ENCODE results near the gene TPK1.

The TPK1 gene

DNA sequence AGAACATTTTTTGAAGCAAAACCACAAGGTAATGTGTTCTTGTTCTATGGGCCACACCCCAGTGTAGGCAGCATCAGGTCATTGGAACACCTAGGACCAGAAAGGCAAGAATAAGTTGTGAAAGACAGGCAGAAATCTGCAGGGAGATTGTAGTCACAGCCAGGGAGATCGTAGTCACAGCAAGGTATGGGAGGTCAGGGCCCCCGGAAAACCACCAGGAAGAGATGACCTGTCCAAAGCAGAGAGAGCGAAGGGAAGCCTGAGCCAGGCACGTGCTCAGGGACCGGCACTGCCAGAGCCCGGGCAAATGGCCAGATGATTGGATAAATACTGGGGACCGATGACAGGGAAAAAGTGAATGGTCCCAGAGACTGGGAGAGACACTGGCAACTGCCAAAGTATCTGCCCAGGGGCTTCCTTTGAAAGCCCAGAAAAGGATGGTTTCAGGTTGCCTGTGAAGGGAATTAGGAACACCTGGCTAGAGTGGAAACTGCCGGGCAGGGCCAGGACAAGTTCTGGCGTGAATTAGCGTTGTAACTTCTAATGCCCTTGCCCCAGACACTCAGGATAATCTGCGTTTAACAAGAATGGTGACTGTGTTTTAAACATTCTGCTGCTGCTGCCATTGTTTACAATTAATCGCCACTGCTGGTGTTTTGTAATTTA is 428.5 kb downstream of the TPK1 start:
- Histone ChIP-seq H3K9ac (no peak overlapping the region), H3K79me2 (no peaks in the 10 kb centered on the region)
- TF ChIP-seq, protein P1, sequence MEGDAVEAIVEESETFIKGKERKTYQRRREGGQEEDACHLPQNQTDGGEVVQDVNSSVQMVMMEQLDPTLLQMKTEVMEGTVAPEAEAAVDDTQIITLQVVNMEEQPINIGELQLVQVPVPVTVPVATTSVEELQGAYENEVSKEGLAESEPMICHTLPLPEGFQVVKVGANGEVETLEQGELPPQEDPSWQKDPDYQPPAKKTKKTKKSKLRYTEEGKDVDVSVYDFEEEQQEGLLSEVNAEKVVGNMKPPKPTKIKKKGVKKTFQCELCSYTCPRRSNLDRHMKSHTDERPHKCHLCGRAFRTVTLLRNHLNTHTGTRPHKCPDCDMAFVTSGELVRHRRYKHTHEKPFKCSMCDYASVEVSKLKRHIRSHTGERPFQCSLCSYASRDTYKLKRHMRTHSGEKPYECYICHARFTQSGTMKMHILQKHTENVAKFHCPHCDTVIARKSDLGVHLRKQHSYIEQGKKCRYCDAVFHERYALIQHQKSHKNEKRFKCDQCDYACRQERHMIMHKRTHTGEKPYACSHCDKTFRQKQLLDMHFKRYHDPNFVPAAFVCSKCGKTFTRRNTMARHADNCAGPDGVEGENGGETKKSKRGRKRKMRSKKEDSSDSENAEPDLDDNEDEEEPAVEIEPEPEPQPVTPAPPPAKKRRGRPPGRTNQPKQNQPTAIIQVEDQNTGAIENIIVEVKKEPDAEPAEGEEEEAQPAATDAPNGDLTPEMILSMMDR (IDR thresholded peaks at IDR 0.05), result no peak

DNA sequence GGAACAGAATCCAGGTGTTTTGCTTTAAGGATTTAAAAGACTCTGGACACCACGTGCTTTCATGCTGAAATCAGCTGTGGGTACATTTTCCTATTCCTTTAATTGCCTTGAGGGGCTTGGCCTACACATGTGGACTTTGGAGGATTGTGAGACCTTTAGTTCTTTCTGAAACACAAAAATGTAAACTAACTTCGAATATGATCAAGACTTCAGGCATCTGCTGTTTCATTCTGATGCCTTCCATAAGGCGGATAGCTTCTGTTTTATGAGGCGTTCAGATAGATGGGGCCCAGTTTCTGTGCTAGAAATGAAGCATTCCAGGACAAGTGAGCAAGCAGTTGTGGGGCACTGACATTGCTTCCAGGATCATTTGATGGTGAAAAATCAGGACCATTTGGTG is 430.9 kb downstream of the TPK1 start:
- TF ChIP-seq, protein P1 (IDR thresholded peaks at IDR 0.05), result no peak
- Histone ChIP-seq H3K27ac (no peak overlapping the region), H3K4me3 (ENCODE audit: low read depth, low read length) (no peak overlapping the region), H3K4me2 (ENCODE audit: low read length) (no peak overlapping the region), H3K9me3 (ENCODE audit: control insufficient read depth, low read length) (no peaks in the 10 kb centered on the region), H3K36me3 (ENCODE audit: control insufficient read depth, insufficient read depth, low read length) (no peaks in the 10 kb centered on the region), H3K27me3 (ENCODE audit: control insufficient read depth, insufficient read depth, low read length) (no peaks in the 10 kb centered on the region), H3K9ac (no peak overlapping the region), H3K79me2 (no peaks in the 10 kb centered on the region), H2AFZ (no peak overlapping the region), H3K4me1 (no peaks in the 10 kb centered on the region)

More for the DNA sequence above, 428.5 kb downstream of the TPK1 start:
- no peak overlapping the region for H3K4me2 ChIP-seq (ENCODE audit: low read length)
- no peaks in the 10 kb centered on the region for H3K9me3 ChIP-seq (ENCODE audit: control insufficient read depth, low read length)
- H3K4me3 ChIP-seq (ENCODE audit: low read depth, low read length), result no peak overlapping the region
- no peaks in the 10 kb centered on the region for H3K27me3 ChIP-seq (ENCODE audit: control insufficient read depth, insufficient read depth, low read length)
- H3K27ac ChIP-seq, result no peak overlapping the region
- H3K4me1 ChIP-seq, result no peaks in the 10 kb centered on the region
- no peak overlapping the region for H2AFZ ChIP-seq
- H3K36me3 ChIP-seq (ENCODE audit: control insufficient read depth, insufficient read depth, low read length), result no peaks in the 10 kb centered on the region

DNA sequence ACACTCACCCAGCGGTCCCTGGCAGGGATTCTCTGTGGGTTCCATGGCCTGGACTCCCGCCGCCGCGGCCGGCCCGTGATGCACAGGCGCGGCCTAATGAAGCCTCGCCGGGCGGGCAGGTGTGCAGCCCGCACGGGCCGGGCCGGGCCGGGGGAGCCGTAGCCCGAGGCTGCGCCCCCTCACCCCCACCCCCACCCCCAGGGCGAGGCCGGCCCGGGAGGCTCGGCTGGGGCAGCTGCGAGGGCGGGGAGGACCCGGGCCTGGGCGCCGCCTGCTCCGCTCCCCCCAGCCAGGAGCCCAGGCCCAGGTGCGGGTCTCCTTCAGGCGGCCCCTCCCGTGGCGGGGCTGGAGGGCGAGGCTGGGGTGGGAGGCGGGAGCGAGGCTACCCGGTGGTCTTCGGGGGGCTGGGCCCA is 432.2 kb downstream of the TPK1 start, which contains the start of gene NOBOX:
Gene NOBOX (minus strand): TSS at position 45 of the 413 bp plus-strand sequence.
- H3K36me3 ChIP-seq (ENCODE audit: control insufficient read depth, insufficient read depth, low read length), result no peaks in the 10 kb centered on the region
- no peak within 1 kb of the TSS for H3K27ac ChIP-seq
- no peaks in the 10 kb centered on the region for H3K79me2 ChIP-seq
- no peaks in the 10 kb centered on the region for H3K9me3 ChIP-seq (ENCODE audit: control insufficient read depth, low read length)
- H3K4me3 ChIP-seq (ENCODE audit: low read depth, low read length), result no peak within 1 kb of the TSS
- H3K9ac ChIP-seq, result no peak within 1 kb of the TSS
- no peak within 1 kb of the TSS for H3K4me2 ChIP-seq (ENCODE audit: low read length)
- no peaks in the 10 kb centered on the region for H3K4me1 ChIP-seq
- TF ChIP-seq, protein P1 (IDR thresholded peaks at IDR 0.05), result no peak
- H2AFZ ChIP-seq, result no peak within 1 kb of the TSS
- no peaks in the 10 kb centered on the region for H3K27me3 ChIP-seq (ENCODE audit: control insufficient read depth, insufficient read depth, low read length)

DNA sequence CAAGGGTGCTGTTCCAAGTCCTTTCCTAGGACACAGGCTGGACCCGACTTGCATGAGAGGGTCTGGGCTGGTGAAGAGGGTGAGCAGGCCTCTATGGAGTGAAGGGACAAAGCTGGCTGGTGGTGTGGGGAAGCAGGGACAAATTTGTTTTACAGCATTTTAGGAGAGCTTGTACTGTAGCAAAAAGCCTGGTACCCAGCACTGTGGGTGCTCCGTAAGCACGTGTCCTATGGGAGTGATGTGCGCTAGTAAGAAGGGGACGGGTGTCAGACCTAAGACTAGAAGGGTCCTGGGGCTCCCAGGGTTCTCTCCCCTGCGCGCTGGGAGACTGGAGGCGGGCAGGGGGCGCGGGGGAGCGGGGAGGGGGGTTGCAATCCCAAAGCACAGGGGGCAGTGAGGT is 432.8 kb downstream of the TPK1 start:
- Histone ChIP-seq H3K79me2 (no peaks in the 10 kb centered on the region), H3K4me1 (no peaks in the 10 kb centered on the region), H3K27me3 (ENCODE audit: control insufficient read depth, insufficient read depth, low read length) (no peaks in the 10 kb centered on the region), H3K9ac (no peak overlapping the region), H3K27ac (no peak overlapping the region), H3K4me3 (ENCODE audit: low read depth, low read length) (no peak overlapping the region), H3K4me2 (ENCODE audit: low read length) (no peak overlapping the region), H2AFZ (no peak overlapping the region), H3K9me3 (ENCODE audit: control insufficient read depth, low read length) (no peaks in the 10 kb centered on the region), H3K36me3 (ENCODE audit: control insufficient read depth, insufficient read depth, low read length) (no peaks in the 10 kb centered on the region)
- TF ChIP-seq, protein P1 (IDR thresholded peaks at IDR 0.05), result no peak
